OCI-LY1 (cell line): Measurements from ENCODE around the gene CKAP2L.

Experiments
- H2AFZ ChIP-seq: fragments of 200-600 bp; sonication (generic), shearing (Covaris generic); 2 replicates; pipeline ENCODE4 v1.6.0; 2014; ENCODE audit warnings: antibody characterized with exemption, mild to moderate bottlenecking, low read length
- H3F3A ChIP-seq: fragments of 200-600 bp; sonication (generic), shearing (Covaris generic); 2 replicates; pipeline ENCODE4 v1.6.0; 2014; ENCODE audit warnings: mild to moderate bottlenecking, antibody characterized with exemption, low read length, moderate library complexity; ENCODE audit not compliant: insufficient read depth
- H3K27ac ChIP-seq: fragments of 200-600 bp; sonication (generic); 2 replicates; pipeline ENCODE4 v1.5.1; 2014; ENCODE audit warnings: low read length, mixed run types, mild to moderate bottlenecking, low read depth; ENCODE audit not compliant: poor library complexity, severe bottlenecking
- H3K27me3 ChIP-seq: fragments of 200-600 bp; sonication (generic); 2 replicates; pipeline ENCODE4 v1.6.0; 2014; ENCODE audit warnings: antibody characterized with exemption, mild to moderate bottlenecking, low read length, moderate library complexity; ENCODE audit not compliant: insufficient read depth
- H3K36me3 ChIP-seq: fragments of 200-600 bp; sonication (generic); 2 replicates; pipeline ENCODE4 v1.6.1; 2014; ENCODE audit warnings: mild to moderate bottlenecking, antibody characterized with exemption, low read length, moderate library complexity, mixed read lengths; ENCODE audit not compliant: insufficient read depth
- H3K4me1 ChIP-seq: fragments of 200-600 bp; sonication (generic); 2 replicates; pipeline ENCODE4 v1.5.1; 2014; ENCODE audit warnings: mild to moderate bottlenecking, low read length, moderate library complexity; ENCODE audit not compliant: insufficient read depth, severe bottlenecking
- H3K4me2 ChIP-seq: fragments of 200-600 bp; sonication (generic), shearing (Covaris generic); 2 replicates; pipeline ENCODE4 v1.6.1; 2014; ENCODE audit warnings: low read length
- H3K4me3 ChIP-seq: fragments of 200-600 bp; sonication (generic); 2 replicates; pipeline ENCODE4 v1.5.1; 2014; ENCODE audit warnings: low read length, low read depth, mild to moderate bottlenecking, mixed read lengths; ENCODE audit not compliant: poor library complexity, severe bottlenecking
- H3K79me2 ChIP-seq: fragments of 200-600 bp; shearing (Covaris generic); 2 replicates; pipeline ENCODE4 v1.6.1; 2016; ENCODE audit warnings: mixed run types, low read length, mixed read lengths; ENCODE audit not compliant: insufficient read depth
- H3K9ac ChIP-seq: fragments of 200-600 bp; sonication (generic), shearing (Covaris generic); 2 replicates; pipeline ENCODE4 v1.6.1; 2014; ENCODE audit warnings: mild to moderate bottlenecking, low read length, mixed read lengths
- H3K9me2 ChIP-seq: fragments of 200-600 bp; sonication (generic), shearing (Covaris generic); 2 replicates; pipeline ENCODE4 v1.6.1; 2014; ENCODE audit warnings: low read depth, mild to moderate bottlenecking, low read length, mixed read lengths
- H3K9me3 ChIP-seq: fragments of 200-600 bp; shearing (Covaris generic); 2 replicates; pipeline ENCODE4 v1.6.1; 2014; ENCODE audit warnings: low read length, mixed read lengths
- H4K20me1 ChIP-seq: fragments of 200-600 bp; sonication (generic), shearing (Covaris generic); 2 replicates; pipeline ENCODE4 v1.6.0; 2016; ENCODE audit warnings: mild to moderate bottlenecking, low read length; ENCODE audit not compliant: insufficient read depth
- CTCF ChIP-seq: fragments of 200-600 bp; sonication (generic), shearing (Covaris generic); IDR thresholded peaks from 2 replicates; pipeline ENCODE4 v1.5.1; 2017; ENCODE audit warnings: mild to moderate bottlenecking, antibody characterized with exemption, low read length, moderate library complexity, mixed read lengths
- EZH2 ChIP-seq: fragments of 200-600 bp; sonication (generic), shearing (Covaris generic); IDR thresholded peaks from 2 replicates; pipeline ENCODE4 v1.8.0; 2017; ENCODE audit warnings: borderline replicate concordance, mixed run types, mild to moderate bottlenecking, antibody characterized with exemption, low read length, moderate library complexity, mixed read lengths

The CKAP2L gene

GRCh38 chr2:112714836-112715631, 49.4 kb downstream of the CKAP2L start:
- Histone ChIP-seq H3F3A (no peaks in the 10 kb centered on the region), H3K9ac (no peak overlapping the region), H3K4me2 (no peak overlapping the region), H3K27me3 (peaks cover 4% of the 10 kb centered on the region; the same call in 1 of the 2 replicates), H3K9me3 (no peaks in the 10 kb centered on the region), H4K20me1 (no peaks in the 10 kb centered on the region), H3K27ac (no peak overlapping the region), H3K4me3 (no peak overlapping the region), H2AFZ (no peak overlapping the region), H3K36me3 (no peaks in the 10 kb centered on the region), H3K4me1 (no peaks in the 10 kb centered on the region), H3K9me2 (no peaks in the 10 kb centered on the region), H3K79me2 (no peaks in the 10 kb centered on the region)
- TF ChIP-seq CTCF (no peak), EZH2 (no peak)

GRCh38 chr2:112714331-112714730, 50.1 kb downstream of the CKAP2L start:
- TF ChIP-seq CTCF (no peak), EZH2 (no peak)
- Histone ChIP-seq H3K27me3 (peaks cover 4% of the 10 kb centered on the region; the same call in 1 of the 2 replicates), H3K4me1 (no peaks in the 10 kb centered on the region), H3K27ac (no peak overlapping the region), H3K9me3 (no peaks in the 10 kb centered on the region), H3K79me2 (no peaks in the 10 kb centered on the region), H3F3A (no peaks in the 10 kb centered on the region), H3K9ac (no peak overlapping the region), H4K20me1 (no peaks in the 10 kb centered on the region), H3K4me3 (no peak overlapping the region), H3K4me2 (no peak overlapping the region), H3K36me3 (no peaks in the 10 kb centered on the region), H3K9me2 (no peaks in the 10 kb centered on the region), H2AFZ (no peak overlapping the region)

GRCh38 chr2:112713926-112714325, 50.5 kb downstream of the CKAP2L start:
- Histone ChIP-seq H3K9me3 (no peaks in the 10 kb centered on the region), H3K27ac (no peak overlapping the region), H3K4me2 (no peak overlapping the region), H3K4me1 (no peaks in the 10 kb centered on the region), H3K9ac (no peak overlapping the region), H3K4me3 (no peak overlapping the region), H4K20me1 (no peaks in the 10 kb centered on the region), H3K27me3 (peaks cover 4% of the 10 kb centered on the region; the same call in 1 of the 2 replicates), H3K36me3 (no peaks in the 10 kb centered on the region), H3K9me2 (no peaks in the 10 kb centered on the region), H2AFZ (no peak overlapping the region), H3F3A (no peaks in the 10 kb centered on the region), H3K79me2 (no peaks in the 10 kb centered on the region)
- no peak for TF ChIP-seq CTCF
- TF ChIP-seq EZH2, result no peak
